GM19397 (cell line): ENCODE results near the gene ANKRD29.

Experiments used
- ATAC-seq: cut with Tn5 transposase; IDR thresholded peaks from one replicate; pipeline ENCODE4 v1.9.1; 2021; ENCODE audit warnings: mild to moderate bottlenecking, moderate library complexity; ENCODE audit not compliant: unreplicated experiment

ANKRD29 gene

DNA sequence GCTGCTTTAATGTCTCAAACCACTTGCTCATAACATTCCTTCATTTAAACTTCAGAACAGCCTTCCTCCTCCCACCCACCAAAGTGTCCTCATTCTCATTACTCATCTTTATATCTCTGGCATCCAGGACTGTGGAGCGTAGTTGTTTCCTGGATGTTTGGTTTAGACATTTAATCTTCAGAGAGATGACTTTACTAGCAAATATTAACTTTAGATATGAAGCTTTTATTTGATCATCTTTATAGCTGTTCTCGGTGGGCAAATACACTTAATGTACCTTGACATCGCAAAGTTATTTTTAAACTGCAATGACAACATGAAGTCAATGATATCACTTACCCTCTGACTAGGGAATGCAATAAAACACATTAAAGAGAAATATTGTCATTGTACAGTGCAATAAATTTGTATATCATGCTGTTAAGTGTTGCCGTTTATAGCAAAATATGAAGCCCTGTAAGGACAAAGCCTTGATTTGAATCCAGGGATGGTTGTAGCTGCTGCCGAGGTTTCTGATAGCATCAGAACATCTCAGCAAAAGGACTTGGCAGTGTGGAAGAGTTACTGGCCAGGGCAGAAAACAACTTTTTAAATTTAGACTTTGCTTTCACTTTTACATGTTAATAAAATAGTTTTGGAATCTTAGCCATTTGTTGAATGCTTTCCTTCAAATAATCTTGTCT lies 21.9 kb upstream of the ANKRD29 start:
- ATAC-seq: no peak

DNA sequence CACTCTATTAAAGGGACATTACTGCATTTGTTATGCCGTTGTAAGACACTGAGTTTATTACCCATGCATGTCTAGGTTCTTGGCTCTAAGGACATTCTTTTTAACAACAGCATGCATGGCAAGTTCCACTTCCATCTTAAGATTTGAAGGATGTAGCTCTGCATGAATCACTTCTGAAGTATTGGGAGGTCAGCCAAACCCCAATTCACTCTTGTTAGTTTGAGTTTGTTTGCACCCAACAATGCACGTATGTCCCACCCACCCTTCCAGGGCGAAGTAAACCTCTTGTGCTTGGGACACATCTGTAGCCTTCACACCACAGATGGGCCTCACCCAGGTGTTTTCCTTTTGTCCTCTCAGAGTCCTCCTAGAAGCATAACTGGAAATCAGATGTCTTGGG lies 21.0 kb upstream of the ANKRD29 start:
- no peak for ATAC-seq

DNA sequence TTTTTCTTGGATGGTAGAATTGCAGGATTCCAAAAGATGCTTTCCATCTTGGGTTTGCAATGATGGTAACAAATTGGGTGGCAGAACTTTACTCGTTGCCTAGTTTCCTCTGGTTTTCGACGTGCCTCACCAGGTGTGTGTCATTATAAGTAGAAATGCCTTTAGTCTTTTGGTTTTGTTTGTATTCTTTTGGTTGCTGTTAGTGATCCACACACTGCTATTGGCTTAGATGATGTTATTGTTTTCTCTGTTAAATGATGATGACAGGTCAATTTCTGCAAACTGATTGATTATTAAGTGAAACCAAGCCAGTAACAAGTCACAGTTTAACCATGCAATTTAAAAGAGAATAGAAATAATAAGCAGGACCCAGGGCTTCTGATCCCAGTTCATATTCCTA lies 20.4 kb upstream of the ANKRD29 start:
- ATAC-seq: no peak

DNA sequence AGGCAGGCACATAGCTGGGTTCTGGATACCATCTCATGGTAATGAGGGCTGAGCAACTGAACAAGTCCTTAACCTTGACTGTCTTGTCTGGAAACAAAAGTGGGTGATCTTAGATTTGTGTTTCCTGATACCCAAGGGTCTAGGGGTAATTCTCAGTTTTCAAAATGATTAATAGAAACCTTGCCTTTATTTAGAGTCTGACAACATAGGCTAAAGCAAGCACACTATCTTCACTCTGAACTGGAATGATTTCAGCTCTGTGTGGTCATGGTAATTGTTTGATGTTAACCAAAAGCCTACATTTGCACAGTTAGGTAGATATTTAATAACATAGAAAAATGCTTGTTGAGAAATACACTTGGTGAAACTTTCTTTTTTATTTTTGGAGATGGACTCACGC lies 19.8 kb upstream of the ANKRD29 start:
- ATAC-seq: no peak

DNA sequence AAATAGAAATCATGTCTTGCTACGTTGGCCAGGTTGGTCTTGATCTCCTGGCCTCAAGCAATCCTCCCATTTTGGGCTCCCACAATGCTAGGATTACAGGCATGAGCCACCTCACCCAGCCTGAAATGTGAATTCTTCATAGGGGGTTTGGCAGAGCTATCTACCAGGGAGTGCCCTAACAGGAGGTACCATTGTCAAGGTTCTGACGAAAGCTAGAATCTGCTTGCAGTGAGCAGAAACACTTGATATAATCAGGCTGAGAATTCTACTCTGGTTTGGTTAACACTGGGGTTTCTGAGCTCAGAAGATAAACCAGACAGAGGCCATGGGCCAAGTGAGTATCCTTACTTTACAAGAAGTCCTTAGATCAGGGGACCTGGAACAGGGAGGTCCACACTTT lies 19.3 kb upstream of the ANKRD29 start:
- no peak for ATAC-seq

DNA sequence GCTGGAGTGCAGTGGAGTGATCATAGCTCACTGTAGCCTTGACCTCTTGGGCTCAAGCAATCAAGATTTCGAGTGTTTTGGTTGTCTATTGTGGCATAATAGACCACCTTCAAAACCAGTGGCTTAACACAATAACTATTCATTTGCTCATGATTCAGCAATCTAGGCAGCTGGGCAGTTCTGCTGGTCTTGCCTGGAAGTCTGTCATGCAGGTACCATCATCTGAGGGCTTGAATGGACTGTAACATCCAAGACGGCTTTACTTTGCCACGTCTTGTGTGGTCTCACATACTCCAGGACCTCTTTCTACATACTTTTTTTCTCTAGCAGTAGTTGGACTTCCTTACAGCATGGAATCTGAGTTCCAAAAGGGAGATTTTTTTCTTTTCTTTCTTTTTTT lies 13.2 kb upstream of the ANKRD29 start:
- ATAC-seq: no peak

DNA sequence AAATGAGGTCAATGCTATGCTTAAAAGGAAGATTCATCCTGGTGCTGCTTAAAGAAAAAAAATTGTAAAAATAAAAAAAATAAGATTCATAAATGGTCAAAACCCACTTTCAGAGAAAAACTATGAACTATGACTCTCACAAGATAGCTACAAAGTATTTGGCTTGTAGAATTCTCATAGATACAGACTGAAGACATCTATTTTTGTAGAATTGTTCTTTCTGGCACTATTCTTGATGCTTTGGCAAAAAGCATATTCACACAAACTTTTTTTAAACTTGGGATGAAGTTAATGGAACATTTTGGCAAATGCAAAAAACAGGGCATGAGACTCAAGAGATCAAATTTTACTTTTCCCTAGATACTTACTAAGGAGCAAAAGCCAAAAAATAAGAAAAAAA lies 12.5 kb upstream of the ANKRD29 start:
- no peak for ATAC-seq

DNA sequence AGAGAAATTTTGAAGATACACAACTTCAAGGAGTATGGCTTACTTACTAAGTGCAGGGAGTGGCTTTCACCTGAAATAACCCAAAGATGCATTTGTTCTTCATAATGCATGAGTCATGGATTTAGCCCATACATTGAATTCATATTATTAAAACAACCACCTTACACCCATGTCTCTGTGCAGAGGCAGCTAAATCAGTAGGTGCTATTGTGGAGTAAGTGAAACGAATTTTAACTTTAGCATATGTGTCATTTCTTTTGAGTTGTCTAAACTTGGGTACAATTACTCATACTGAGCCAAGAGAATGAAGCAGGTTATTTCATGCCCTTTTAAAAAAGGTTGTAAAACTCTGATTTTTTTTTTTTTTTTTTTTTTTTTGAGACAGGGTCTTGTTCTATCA lies 11.0 kb upstream of the ANKRD29 start:
- no peak for ATAC-seq

DNA sequence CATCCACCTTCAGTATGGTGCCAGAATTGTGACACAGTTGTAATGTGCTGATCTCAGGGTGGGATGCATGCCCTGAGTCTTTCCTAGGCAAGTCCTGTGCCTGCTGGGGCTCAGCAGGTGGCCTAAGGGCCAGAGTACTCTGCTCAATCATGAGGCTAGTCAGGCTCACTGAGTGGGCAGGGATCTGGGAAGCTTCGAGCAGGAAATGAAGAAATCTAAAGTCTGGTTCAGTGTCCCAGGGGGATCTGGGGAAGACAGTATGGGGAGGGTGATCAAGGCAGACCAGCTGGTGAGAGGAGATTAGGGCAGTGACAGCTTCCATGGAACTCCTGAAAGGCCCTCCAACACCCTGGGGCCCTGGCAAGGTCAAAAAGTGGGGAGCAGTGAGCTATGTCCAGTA lies 8.9 kb upstream of the ANKRD29 start:
- ATAC-seq: no peak

DNA sequence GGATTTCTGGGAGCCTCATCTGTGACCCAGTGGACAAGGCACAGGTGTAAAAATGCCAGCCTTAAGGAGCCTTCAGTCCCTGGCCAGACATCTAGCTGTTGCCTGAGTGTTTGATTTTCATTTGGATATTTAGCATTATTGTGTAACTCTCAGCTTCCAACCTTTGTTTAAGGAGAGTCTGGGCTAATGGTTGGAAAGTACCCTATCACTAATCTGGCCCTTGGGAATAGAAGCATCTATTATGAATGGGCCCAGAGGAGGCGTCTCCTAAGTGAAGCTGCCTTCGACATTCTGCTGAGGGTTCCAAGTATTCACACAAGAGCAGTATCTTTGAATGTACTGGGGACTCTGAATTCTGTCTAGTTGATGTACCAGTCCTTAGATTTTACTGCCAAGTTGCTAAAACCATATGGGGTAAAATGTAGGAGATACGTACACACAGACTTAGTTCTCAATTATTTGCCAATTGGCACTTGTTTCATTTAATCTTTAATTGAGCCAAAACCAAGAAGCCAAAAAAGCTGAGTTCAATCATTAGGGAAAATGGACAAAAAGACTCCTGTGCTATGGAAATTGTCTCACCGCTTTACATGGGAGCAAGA lies 7.2 kb upstream of the ANKRD29 start:
- no peak for ATAC-seq

DNA sequence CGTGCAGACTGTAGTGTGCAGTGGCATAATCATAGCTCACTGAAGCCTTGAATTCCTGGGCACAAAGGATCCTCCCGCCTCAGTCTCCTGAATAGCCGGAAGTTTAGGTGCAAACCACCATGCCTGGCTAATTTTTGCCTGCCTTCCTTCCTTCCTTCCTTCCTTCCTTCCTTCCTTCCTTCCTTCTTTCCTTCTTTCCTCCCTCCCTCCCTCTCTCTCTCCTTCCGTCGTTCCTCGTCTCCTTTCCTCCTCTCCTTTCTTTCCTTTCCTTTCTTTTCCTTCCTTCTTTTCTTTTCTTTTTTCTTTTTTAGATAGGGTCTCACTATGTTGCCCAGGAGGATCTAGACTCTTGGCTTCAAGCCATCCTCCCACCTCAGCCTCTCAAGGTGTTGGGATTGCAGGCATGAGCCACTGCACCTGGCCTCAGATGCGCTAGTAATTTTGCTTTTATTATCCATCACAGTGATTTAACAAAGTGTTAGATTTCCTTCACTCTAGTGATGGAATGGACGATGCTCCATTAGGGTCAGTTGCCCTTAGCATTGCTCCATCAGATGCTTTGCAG lies 6.6 kb upstream of the ANKRD29 start:
- no peak for ATAC-seq

DNA sequence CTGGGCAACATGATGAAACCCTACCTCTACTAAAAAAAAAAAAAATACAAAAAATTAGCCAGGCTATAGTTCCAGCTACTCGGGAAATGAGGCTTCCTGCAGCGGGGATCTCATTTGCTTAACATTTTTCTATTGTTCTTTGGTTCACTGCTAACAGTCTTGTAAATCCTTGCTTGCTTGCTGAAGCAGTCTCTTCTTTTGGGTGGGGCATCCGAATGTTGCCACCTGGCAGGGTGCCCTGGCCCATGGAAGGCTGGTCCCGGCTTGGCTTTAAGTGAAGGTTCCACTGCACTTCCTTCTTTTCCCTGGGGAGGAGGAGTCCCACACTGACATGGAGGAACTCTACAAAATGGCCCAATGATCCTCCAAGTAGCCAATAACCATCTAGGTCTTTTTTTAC lies 6.0 kb upstream of the ANKRD29 start:
- no peak for ATAC-seq

DNA sequence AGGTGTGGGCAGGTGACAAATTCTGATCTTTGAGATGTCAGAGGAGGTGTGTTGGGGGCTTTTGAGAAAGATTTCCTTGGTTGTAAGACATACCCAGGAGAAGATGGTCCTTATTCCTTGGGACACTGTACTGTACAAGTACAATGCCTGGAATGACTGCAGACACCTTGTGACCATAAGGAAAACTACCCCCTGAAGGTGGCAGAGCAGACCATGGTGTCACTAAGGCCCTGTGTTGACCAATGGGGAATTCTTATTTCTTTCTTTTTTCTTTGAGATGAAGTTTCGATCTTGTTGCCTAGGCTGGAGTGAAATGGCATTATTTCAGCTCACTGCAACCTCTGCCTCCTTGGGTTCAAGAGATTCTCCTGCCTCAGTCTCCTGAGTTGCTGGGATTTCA lies 4.4 kb upstream of the ANKRD29 start:
- no peak for ATAC-seq

DNA sequence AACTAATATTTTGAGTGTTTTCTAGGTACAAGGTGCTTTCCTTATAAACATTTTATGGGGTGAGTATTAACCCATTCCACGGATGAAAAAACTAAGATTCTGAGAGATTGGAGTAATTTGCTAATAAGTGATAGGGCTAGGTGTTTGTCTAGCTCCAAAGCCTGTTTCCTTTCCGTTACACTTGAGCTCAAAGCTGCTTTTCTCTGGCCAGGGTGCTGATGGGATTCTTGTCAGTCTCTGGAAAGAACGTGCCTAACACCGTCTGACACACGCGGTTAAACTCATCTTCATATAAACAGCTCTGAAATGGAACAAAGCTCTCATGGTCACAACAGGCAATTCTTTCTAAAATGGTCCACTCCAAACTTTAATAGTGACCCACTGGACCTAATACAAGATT lies 2.0 kb upstream of the ANKRD29 start:
- no peak for ATAC-seq

DNA sequence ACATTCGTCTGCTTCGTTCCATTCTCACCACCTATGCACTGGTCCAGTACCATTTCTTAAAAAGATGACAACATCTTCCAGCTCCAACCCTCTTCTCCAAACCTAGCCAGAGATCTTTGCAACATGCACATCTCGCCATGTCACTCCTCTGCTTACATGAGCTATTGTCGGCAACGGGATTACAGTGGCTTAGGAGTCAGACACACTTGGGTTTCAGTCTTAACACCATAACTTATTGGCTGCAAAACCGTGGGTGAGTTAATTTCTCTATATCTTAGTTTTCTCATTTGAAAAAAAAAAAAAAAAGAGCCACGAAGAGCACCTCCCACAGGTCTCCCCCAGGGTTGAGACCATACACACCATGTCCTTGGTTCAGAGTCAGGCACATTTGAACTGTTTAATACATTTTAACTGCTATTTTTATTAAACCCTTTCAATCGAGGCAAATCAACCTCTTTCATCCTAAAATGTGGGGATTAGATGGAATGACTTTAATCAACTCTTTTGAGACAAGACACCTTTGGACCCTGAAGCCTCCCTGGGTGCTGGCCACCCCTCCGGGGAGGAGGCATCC lies 889 bp downstream of the ANKRD29 start:
- no peak for ATAC-seq

DNA sequence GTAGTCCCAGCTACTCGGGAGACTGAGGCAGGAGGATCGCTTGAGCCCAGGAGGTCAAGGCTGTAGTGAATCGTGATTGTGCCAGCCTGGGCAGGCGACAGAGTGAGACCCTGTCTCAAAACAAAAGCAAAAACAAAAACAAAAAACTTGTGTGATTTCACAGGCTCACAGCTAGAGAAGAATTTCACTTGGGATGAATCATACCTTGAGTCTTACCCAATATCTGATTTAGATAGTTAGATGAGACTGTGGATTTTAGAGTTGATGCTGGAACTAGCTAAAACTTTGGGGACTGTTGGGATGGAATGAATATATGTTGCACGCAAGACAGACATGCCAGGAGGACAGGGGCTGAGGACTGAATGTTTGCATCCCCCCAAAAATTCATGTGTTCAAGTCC lies 4.4 kb downstream of the ANKRD29 start:
- ATAC-seq: no peak

DNA sequence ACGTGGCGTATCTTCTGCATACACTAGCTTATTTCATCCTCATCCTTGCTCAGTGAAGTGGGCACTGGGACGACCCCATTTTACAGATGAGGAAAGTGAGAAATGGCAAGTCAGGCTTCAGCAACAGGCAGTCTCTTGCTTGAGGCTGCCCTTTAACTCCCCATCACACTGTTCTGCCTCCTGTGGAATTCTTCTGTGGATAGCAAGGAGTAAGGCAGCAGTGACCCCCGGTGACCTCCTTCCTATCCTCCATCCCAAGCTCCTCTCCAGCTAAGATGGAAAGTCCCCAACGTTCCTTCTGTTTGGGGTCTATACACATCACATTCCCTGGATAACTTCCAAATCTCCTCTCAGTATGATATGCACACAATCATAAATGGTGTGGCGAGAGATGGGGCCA lies 10.5 kb downstream of the ANKRD29 start:
- ATAC-seq: no peak

DNA sequence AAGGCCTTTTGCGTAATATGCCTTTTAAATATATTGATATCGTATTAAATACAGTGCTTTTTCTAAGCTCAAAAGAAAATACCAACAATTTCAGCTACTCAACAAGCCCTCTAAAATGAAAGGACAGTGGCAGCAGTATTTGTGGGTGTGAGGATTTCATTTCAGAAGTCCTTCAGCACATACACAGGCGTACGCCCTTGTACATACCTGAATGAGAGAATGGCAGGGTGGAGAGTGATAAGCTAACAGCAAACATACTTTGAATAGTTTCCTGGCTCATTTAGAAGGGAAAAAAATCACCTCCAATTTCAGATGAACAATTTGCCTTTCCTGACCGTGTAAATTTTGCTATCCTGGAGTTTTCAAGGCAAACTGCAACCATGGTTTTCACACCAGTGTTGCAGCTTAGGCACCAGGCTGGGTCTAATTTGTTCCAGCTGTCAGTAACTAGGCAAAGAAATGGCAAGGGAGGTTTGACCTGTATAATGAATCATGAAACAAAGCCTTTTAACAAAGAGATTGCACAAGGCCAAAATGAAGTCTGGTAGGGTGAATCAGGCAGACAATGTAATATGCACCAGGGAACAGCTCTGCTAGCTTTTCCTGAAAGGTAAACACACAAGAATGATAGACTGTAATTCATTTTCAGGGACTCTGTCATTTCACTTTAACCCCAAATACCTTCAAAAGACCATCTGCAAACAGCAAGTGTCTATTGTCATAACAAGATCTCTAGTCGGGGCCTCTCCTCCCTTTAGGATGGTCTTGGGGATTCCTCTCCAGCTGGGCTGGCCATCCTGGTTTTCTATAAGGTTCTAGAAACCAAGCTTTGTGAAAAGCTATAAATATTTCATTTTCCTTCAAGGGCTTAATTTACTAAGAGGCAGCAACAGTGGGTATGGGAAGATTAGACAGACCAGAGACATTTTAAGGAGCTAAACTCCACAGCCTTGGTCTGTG lies 11.5 kb downstream of the ANKRD29 start:
- no peak for ATAC-seq

DNA sequence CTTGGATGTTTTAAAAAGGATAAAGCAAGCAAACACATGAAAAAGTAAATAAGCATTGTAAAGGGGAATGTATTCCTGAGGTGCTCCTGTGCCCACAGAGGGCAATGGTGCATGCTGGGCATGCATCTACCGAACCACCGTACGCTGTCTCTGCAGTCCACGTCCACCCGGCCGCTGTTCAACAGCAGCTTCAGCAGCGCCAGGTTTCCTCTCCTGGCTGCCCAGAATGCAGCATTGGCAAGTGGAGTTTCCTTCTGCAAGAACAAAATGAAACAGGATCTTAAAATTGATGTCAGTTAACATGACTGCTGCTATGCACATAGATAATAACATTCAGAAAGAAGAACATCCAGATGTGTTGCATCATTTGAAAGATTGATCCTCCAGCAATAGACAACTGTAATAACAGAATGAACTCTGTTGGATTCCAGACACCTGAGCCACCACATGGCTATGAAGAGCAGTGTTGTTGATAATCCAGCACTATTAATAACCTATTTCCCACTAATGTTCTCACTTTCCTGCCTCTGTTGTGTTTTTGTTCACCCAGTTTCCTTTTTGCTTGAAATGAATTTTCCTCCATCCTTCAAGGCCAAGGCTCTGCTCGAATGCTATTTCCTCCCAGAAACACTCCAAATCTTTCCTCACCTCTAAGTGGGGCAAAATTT lies 13.6 kb downstream of the ANKRD29 start:
- ATAC-seq: no peak

DNA sequence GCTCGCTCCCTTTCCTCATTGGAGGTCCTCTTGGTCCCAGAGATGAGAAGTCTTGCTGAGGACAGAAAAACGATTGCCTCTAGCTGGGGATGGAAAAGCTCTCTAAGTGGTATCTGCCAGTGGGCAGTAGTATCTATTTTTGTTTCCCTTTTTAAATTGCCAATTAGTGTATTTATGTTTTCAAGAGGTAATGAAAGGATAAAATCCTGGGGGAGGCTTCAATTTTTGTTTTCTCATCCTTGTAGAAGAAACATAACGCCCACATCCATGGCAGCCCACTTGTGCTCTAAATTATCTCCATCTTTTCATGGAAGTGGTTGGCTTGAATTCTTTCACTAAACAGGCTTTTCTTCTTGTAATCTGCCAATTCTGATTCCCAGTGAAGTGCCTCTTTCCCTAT lies 14.3 kb downstream of the ANKRD29 start:
- no peak for ATAC-seq

DNA sequence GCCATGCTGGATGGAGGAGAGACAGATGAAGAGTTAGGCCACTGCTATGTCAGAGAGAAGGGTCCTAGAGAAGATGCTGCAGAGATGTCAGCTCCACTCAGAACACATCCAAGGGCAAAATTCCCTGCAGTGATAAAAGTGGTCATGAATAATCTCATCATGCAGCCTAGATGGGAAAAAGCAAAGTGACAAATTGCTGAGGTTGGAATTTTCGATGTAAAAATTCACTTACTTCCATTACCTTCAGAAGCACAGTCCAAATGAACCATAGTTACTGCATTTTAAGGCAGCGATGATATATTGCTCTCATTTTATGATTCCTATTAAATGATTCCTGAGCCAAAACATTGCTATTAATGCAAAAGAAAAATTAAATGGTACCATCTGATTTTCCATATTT lies 16.4 kb downstream of the ANKRD29 start:
- no peak for ATAC-seq
